T-cell (primary cell): ENCODE data around the gene EXOC8. TPM values are rescaled to one million over a fixed set of nuclear protein-coding genes. Genes with fewer than 3 reads are reported as not detected.
"Not testable (repeated sequence)": the region's sequence is repeated elsewhere in the genome, so short reads cannot be mapped to it uniquely, and the experiment has no call there.

Experiments
- ATAC-seq, 4 experiments: fragments of 200-7000 bp in 3 of 4; fragments of 150-1000 bp in 1 of 4; cut with Tn5 transposase; replicated peaks in 1 of 4; 1 replicate in 3 of 4; 2 replicates in 1 of 4; pipeline ENCODE4 v1.10.0; 2021; ENCODE audit warnings: moderate library complexity in 3 of 4, mild to moderate bottlenecking in 2 of 4, moderate number of reproducible peaks in 1 of 4
- CTCF ChIA-PET, 2 donors: fragments of 300-600 bp; sonication (Branson Sonifier 250); formaldehyde crosslinking; loops; one replicate each; lab custom pipeline; 2022; ENCODE audit warnings: antibody characterized with exemption in 2 of 2; lab: Charles Lee
- POLR2A ChIA-PET, 2 donors: fragments of 300-600 bp; sonication (Branson Sonifier 250); formaldehyde crosslinking; loops; one replicate each; lab custom pipeline; 2022; ENCODE audit warnings: antibody characterized with exemption in 2 of 2; lab: Charles Lee
- DNase-seq, 35 experiments: peaks; one replicate each; pipeline versions ENCODE4 v3.0.0 to v3.0.0-alpha.2; 2013 to 2023
- H3K27ac ChIP-seq: one replicate; pipeline ENCODE4 v1.5.1; 2013; ENCODE audit warnings: low read length
- H3K27me3 ChIP-seq, 2 experiments: replicated peaks in 1 of 2; 1 replicate in 1 of 2; 2 replicates in 1 of 2; pipeline versions ENCODE4 v1.6.1 to v1.7.0; 2013; ENCODE audit warnings: low read length in 1 of 2, mixed read lengths in 1 of 2; ENCODE audit not compliant: control insufficient read depth in 2 of 2, insufficient read depth in 2 of 2; ENCODE audit errors: extremely low read depth in 1 of 2
- H3K36me3 ChIP-seq, 2 donors: 1 replicate in 1 of 2; 2 replicates in 1 of 2; pipeline versions ENCODE4 v1.6.1 to v1.7.0; 2013; ENCODE audit warnings: low read length in 1 of 2; ENCODE audit not compliant: control insufficient read depth in 2 of 2, insufficient read depth in 1 of 2; ENCODE audit errors: extremely low read depth in 1 of 2
- H3K4me1 ChIP-seq, 2 experiments: 1 replicate in 1 of 2; 2 replicates in 1 of 2; pipeline versions ENCODE4 v1.6.1 to v1.7.0; 2013; ENCODE audit warnings: low read length in 2 of 2, mixed read lengths in 1 of 2; ENCODE audit not compliant: insufficient read depth in 2 of 2, control insufficient read depth in 1 of 2; ENCODE audit errors: extremely low read depth in 1 of 2
- H3K4me3 ChIP-seq, 2 donors: 1 replicate in 1 of 2; 2 replicates in 1 of 2; pipeline versions ENCODE4 v1.5.1 to v1.7.0; 2013; ENCODE audit warnings: mild to moderate bottlenecking in 2 of 2, low read length in 1 of 2, moderate library complexity in 1 of 2; ENCODE audit not compliant: control insufficient read depth in 1 of 2; ENCODE audit errors: extremely low read depth in 1 of 2
- H3K9me3 ChIP-seq: 2 replicates; pipeline ENCODE4 v1.7.0; 2013
- H3K27ac Mint-ChIP-seq, 2 donors: one replicate each; pipeline ENCODE4 v1.8.0; 2020 to 2021; ENCODE audit warnings: mild to moderate bottlenecking in 2 of 2, mixed read lengths in 2 of 2
- H3K27me3 Mint-ChIP-seq, 2 donors: one replicate each; pipeline ENCODE4 v1.8.0; 2021 to 2022; ENCODE audit warnings: mixed read lengths in 2 of 2
- H3K36me3 Mint-ChIP-seq: one replicate; pipeline ENCODE4 v1.8.0; 2021; ENCODE audit warnings: mixed read lengths
- H3K4me1 Mint-ChIP-seq, 3 donors: one replicate each; pipeline ENCODE4 v1.8.0; 2020 to 2022; ENCODE audit warnings: mixed read lengths in 3 of 3, mild to moderate bottlenecking in 1 of 3
- H3K4me3 Mint-ChIP-seq, 3 donors: one replicate each; pipeline ENCODE4 v1.8.0; 2020 to 2022; ENCODE audit warnings: mild to moderate bottlenecking in 3 of 3, mixed read lengths in 3 of 3, moderate library complexity in 3 of 3
- H3K9me3 Mint-ChIP-seq, 3 donors: one replicate each; pipeline ENCODE4 v1.8.0; 2020 to 2022; ENCODE audit warnings: mixed read lengths in 3 of 3
- WGBS: methylation state at CpG from one replicate; pipeline ENCODE4 v1.1.5; 2013; ENCODE audit warnings: missing lambda C conversion rate; ENCODE audit not compliant: insufficient coverage; 5-methylcytosine and 5-hydroxymethylcytosine counted together
- total RNA-seq, 35 experiments: library from RNA in 6 of 35; stranded (reverse) in 6 of 35; fragments of 120-200 nt in 1 of 35; gene quantifications; one replicate each; pipeline versions ENCODE4 v1.2.1 to v1.2.4 and lab custom pipeline; 2013 to 2026

Gene EXOC8
- total RNA-seq, 5 donors from 2014 or later (not counting 1 experiment from before 2014, with no cell fraction given) = 27.3 to 34.9 (median 30.6) TPM

DNA sequence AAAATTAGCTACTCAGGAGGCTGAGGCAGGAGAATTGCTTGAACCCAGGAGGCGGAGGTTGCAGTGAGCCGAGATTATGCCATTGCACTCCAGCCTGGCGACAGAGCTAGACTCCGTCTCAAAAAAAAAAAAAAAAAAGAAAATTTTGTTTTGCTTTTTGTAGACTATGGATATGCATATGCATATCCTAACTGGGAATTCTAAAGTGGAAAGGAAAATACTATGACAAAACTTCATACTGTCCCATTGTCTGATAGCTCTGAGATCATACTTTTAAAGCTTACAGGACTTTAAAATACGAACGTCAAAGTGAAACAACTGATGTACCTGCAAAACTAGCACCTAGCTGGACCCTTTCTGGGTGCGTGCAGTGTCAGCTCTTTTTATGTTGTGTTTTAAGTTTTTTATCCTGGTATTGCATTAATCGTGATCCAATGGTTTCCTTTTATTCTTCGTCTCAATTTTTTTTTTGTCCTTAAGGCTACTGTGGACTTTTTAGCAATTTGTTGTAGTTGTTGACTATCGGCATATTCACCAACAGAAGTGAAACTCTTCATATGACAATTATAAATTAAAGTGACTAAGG lies 19.6 kb upstream of the EXOC8 start:
- CTCF ChIA-PET = interaction anchor here (0.6 to 2.0 kb wide), 19 partner anchors 8 to 768 kb away, joined by 3 to 9 read pairs (median 5); partner anchors contain the start of genes EXOC8 (in 1 of the 2) and SPRTN (in 1 of the 2)
- no peak overlapping the region for H3K27ac ChIP-seq
- no peaks in the 10 kb centered on the region for H3K9me3 ChIP-seq
- no peaks in the 10 kb centered on the region for H3K27me3 ChIP-seq
- no CpG with 5 or more reads among the region's 10 CpGs for WGBS
- Mint-ChIP-seq H3K27ac (peak overlapping the region; percentile 48 to 73), H3K27me3 (no peaks in the 10 kb centered on the region), H3K4me1 (peaks cover 7 to 8% (median 8%) of the 10 kb centered on the region in 3 donors), H3K9me3 (no peaks in the 10 kb centered on the region), H3K4me3 (no peak overlapping the region), H3K36me3 (peaks cover 13% of the 10 kb centered on the region)
- H3K4me3 ChIP-seq = no peak overlapping the region
- no peak for DNase-seq
- no peak for ATAC-seq
- H3K4me1 ChIP-seq = no peaks in the 10 kb centered on the region
- peaks cover 0 to 14% of the 10 kb centered on the region in 2 donors for H3K36me3 ChIP-seq
- POLR2A ChIA-PET = interaction anchor here in 1 of 2 donors (0.6 to 0.7 kb wide), 2 partner anchors 15 to 239 kb away, joined by 3 to 7 read pairs; no protein-coding TSS in a partner anchor

DNA sequence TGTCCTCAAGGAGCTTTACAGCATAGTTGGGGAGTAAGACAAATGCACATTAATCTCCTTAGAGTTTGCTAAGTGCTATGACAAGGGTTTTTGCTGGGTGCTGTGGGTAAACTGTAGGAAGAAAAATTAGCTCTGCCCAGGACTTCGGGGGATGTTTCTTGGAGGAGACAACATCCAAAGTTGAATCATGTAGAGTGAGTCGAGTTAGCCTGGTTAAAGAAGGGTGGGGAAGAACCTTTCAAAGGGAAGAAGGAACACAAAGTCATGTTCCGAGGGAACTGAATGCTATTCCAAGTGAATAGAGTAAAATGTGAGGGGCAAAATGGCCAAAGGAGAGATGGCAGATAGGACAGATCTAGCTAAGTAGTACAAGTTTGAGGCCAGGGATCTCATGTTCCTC lies 17.5 kb upstream of the EXOC8 start:
- Histone ChIP-seq H3K27me3 (no peaks in the 10 kb centered on the region), H3K36me3 (peaks cover 7 to 29% of the 10 kb centered on the region in 2 donors), H3K9me3 (no peaks in the 10 kb centered on the region), H3K27ac (no peak overlapping the region), H3K4me3 (no peak overlapping the region), H3K4me1 (no peaks in the 10 kb centered on the region)
- H3K4me3 Mint-ChIP-seq = no peak overlapping the region
- ChIA-PET CTCF (no interaction called here), POLR2A (interaction anchor here in 1 of 2 donors (0.6 kb wide), 1 partner anchor 17 kb away, joined by 3 read pairs; the partner anchor contains the start of genes EXOC8 and SPRTN)
- H3K36me3 Mint-ChIP-seq = peaks cover 22% of the 10 kb centered on the region
- no peaks in the 10 kb centered on the region for H3K27me3 Mint-ChIP-seq
- H3K4me1 Mint-ChIP-seq = peaks cover 7 to 8% (median 8%) of the 10 kb centered on the region in 3 donors
- ATAC-seq = no peak
- H3K27ac Mint-ChIP-seq = peak overlapping the region in 1 of 2 donors; percentile 18
- no peaks in the 10 kb centered on the region for H3K9me3 Mint-ChIP-seq
- 100% methylated on average over 2 of the region's 3 CpGs for WGBS
- DNase-seq = no peak

DNA sequence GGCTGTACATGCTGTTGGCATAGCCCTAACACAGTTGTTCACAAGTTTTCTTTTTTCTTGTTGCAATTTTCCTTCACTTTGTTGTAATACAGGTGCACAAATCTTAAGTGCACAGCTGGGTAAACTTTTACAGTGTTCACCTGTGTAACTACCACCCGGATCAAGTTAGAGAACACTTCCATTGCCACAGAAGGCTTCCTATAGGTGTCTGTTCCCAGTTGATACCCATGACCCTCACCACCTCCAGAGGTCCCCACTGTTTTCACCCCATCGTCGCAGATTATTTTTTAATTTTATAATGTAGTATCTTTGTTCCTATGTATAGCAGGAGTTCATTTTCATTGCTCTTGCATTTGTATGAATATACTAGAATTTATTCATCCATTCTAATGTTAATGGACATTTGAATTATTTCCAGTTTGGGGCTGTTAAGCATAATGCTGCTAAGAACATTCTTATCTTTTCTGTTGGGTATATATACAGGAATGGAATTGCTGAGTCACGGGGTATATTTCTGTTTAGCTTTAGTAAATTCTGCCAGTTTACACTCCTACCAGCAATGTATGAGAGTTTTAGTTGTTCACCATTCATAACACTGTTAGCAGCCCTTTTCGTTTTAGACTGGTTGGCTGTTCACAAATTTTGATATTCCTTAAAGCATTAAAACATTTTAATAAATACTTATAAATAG lies 16.8 kb upstream of the EXOC8 start:
- H3K9me3 ChIP-seq = no peaks in the 10 kb centered on the region
- Mint-ChIP-seq H3K4me3 (no peak overlapping the region), H3K27ac (no peak overlapping the region), H3K9me3 (no peaks in the 10 kb centered on the region), H3K36me3 (peaks cover 23% of the 10 kb centered on the region), H3K27me3 (no peaks in the 10 kb centered on the region), H3K4me1 (peaks cover 7 to 8% (median 8%) of the 10 kb centered on the region in 3 donors)
- DNase-seq = no peak
- ChIA-PET POLR2A (interaction anchor here (0.6 to 0.7 kb wide), 2 partner anchors 16 to 1547 kb away, joined by 3 read pairs; partner anchors contain the start of genes EXOC8 (in 1 of the 2) and SPRTN (in 1 of the 2)), CTCF (no interaction called here)
- H3K36me3 ChIP-seq = peaks cover 11 to 36% of the 10 kb centered on the region in 2 donors
- no CpG with 5 or more reads among the region's 5 CpGs for WGBS
- H3K4me3 ChIP-seq = no peak overlapping the region
- no peaks in the 10 kb centered on the region for H3K27me3 ChIP-seq
- ATAC-seq = no peak
- H3K27ac ChIP-seq = no peak overlapping the region
- no peaks in the 10 kb centered on the region for H3K4me1 ChIP-seq

DNA sequence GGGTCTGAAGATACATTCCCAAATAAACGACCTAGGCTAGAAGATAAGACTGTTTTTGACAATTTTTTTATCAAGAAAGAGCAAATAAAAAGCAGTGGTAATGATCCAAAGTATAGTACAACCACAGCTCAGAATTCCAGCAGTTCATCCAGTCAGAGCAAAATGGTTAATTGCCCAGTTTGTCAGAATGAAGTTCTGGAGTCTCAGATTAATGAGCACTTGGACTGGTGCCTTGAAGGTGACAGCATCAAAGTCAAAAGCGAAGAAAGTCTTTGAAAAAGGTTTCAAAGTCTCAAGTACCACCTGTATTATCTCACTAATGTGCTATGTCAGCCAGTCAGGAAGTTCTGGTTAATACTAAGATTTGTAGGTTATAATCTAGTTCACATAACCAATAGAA lies 15.4 kb upstream of the EXOC8 start:
- no peak for DNase-seq
- Mint-ChIP-seq H3K4me1 (peaks cover 7% of the 10 kb centered on the region in 3 donors), H3K27me3 (no peaks in the 10 kb centered on the region), H3K27ac (no peak overlapping the region), H3K4me3 (no peak overlapping the region), H3K9me3 (no peaks in the 10 kb centered on the region), H3K36me3 (peaks cover 33% of the 10 kb centered on the region)
- ATAC-seq = no peak
- no peaks in the 10 kb centered on the region for H3K27me3 ChIP-seq
- ChIA-PET POLR2A (no interaction called here), CTCF (interaction anchor here in 1 of 2 donors (1.5 kb wide), 1 partner anchor 10 kb away, joined by 3 read pairs; no protein-coding TSS in a partner anchor)
- H3K36me3 ChIP-seq = peaks cover 11 to 50% of the 10 kb centered on the region in 2 donors
- H3K27ac ChIP-seq = no peak overlapping the region
- no peak overlapping the region for H3K4me3 ChIP-seq
- no CpG with 5 or more reads among the region's 2 CpGs for WGBS
- no peaks in the 10 kb centered on the region for H3K4me1 ChIP-seq
- H3K9me3 ChIP-seq = no peaks in the 10 kb centered on the region

DNA sequence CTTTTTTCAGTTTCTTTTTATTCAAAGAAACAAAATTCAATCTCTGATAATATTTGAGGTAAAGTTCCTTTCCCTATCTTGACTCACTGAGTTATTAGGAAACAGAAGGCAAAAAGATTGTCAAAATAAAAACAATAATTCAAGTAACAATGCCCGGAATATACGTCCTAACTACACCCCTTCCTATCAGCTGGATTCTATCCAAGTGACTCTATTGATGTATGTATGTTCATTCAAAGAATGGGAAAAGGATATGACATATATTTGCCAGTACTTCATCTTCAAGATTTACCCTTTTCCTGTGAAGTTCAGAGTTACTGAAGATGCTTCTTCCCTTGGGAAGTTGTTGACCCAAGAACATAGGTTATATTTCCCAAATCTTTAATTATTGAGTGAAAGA lies 14.2 kb upstream of the EXOC8 start:
- DNase-seq = no peak
- Histone ChIP-seq H3K4me3 (no peak overlapping the region), H3K27me3 (no peaks in the 10 kb centered on the region), H3K4me1 (no peaks in the 10 kb centered on the region), H3K9me3 (no peaks in the 10 kb centered on the region), H3K27ac (no peak overlapping the region), H3K36me3 (peaks cover 14 to 59% of the 10 kb centered on the region in 2 donors)
- H3K9me3 Mint-ChIP-seq = no peaks in the 10 kb centered on the region
- H3K4me3 Mint-ChIP-seq = no peak overlapping the region
- ATAC-seq = no peak
- CTCF ChIA-PET = interaction anchor here (0.6 to 1.5 kb wide), 2 partner anchors 11 to 258 kb away, joined by 3 read pairs; no protein-coding TSS in a partner anchor
- H3K4me1 Mint-ChIP-seq = no peaks in the 10 kb centered on the region
- no peak overlapping the region for H3K27ac Mint-ChIP-seq
- WGBS = no CpG with 5 or more reads among the region's 2 CpGs
- POLR2A ChIA-PET = interaction anchor here in 1 of 2 donors (0.9 kb wide), 1 partner anchor 14 kb away, joined by 3 read pairs; the partner anchor contains the start of gene SPRTN
- H3K36me3 Mint-ChIP-seq = peaks cover 37% of the 10 kb centered on the region
- no peaks in the 10 kb centered on the region for H3K27me3 Mint-ChIP-seq

DNA sequence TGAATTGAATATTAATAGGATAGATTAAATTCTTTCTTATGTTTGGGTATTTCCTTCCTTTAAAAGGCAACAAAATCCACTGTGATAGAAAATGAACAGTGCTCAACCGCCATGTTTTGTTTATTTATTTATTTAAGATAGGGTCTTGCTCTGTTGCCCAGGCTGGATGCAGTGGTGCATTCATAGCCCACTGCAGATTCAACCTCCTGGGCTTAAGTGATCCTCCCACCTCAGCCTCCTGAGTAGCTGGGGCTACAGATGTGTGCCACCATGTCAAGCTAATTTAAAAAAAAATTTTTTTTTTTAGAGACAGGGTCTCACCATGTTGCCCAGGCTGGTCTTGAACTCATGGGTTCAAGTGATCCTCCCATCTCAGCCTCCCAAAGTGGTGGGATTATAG lies 11.2 kb upstream of the EXOC8 start:
- not testable (repeated sequence) for DNase-seq, H3K9me3 ChIP-seq, H3K4me3 ChIP-seq, H3K4me3 Mint-ChIP-seq, H3K4me1 ChIP-seq, H3K4me1 Mint-ChIP-seq, H3K27ac Mint-ChIP-seq, H3K27me3 ChIP-seq, ATAC-seq, H3K27me3 Mint-ChIP-seq, H3K9me3 Mint-ChIP-seq, H3K27ac ChIP-seq
- peaks cover 51% of the 10 kb centered on the region for H3K36me3 Mint-ChIP-seq
- ChIA-PET POLR2A (interaction anchor here (0.5 to 0.7 kb wide), 2 partner anchors 17 to 376 kb away, joined by 3 to 4 read pairs; no protein-coding TSS in a partner anchor), CTCF (interaction anchor here (0.6 to 1.1 kb wide), 2 partner anchors 8 to 9 kb away, joined by 3 to 6 read pairs; no protein-coding TSS in a partner anchor)
- peaks cover 14 to 63% of the 10 kb centered on the region in 2 donors for H3K36me3 ChIP-seq
- WGBS = no CpG with 5 or more reads among the region's 1 CpG
